Stimulated activated CD8-positive, alpha-beta memory T cell treated with anti-CD3 and anti-CD28 coated beads, Interleukin-12 subunit alpha, Interleukin-12 subunit beta, amount 100 ng/mL, for 24 hours (primary cell): ENCODE results near the gene SPEM3.

Experiments used
- DNase-seq: peaks from one replicate; pipeline ENCODE4 v3.0.0-alpha.2; 2020; ENCODE audit errors: extremely low read depth

Gene SPEM3

DNA sequence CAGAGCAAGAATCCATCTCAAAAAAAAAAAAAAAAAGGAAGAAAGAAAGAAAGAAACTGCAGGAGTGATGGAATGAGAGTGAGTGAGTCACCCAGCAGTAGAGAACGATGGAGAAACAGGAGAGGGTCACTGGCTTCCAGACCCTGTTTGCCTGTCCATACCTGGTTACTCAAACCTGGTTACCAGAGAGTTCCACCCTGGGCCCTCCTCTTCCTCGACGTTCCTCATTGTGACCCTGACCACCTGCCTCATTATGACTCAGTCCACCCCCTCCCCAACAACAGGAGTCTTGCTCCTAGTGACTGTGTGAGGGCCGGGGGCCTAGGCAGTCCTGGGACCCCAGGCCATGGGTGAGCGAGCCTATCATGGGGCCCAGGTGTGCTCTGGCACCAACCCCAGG lies at the start of gene SPEM3:
Gene SPEM3 (plus strand): TSS at position 301 of the 400 bp plus-strand sequence. CDS start 46 bp downstream, at position 347.
- DNase-seq, result no peak

DNA sequence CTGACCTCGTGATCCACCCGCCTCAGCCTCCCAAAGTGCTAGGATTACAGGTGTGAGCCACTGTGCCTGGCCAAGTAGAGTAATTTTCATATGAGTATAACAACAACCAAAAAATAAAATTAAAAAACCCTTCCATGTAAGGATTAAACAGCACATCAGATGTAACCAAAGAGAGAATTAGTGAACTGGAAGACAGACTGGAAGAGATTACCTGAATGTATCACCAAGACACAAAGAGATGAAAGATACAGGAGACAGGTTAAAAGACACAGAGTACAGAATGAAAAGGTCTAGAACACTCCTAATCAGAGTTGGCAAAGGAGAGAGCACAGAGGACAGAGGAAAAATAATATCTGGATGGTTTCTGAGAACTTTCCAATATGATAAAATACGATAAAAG lies 49.5 kb upstream of the SPEM3 start:
- DNase-seq, result no peak

DNA sequence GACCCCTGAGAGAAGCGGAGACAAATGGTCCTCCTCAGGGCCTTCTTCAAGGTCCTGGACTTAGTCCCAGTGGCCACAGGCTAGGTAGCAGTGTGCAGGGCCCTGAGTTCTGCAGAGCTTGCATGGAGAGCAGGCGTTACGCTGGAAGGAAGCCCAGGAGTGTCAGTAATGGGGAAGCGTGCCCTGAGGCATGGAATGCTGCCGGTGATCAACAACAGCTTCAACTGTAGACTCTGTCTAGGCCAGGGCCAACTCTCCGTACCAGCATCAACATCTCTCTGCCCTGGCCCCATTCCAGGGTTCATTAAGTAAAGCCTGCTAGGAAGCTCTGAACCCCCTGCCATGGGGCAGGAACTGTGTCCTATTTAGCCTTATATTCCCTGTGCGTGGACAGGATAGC lies 48.3 kb upstream of the SPEM3 start:
- no peak for DNase-seq

- DNase-seq, result no peak
These were observed 47.6 kb upstream of the SPEM3 start, which contains the start of gene TNK1 for GRCh38 chr17:7380855-7381683. TNK1 (plus strand) TSS chr17:7381089; CDS start chr17:7382927, 1,838 bp downstream.

- DNase-seq, result no peak
These were observed 45.8 kb upstream of the SPEM3 start for GRCh38 chr17:7382901-7383300.

DNA sequence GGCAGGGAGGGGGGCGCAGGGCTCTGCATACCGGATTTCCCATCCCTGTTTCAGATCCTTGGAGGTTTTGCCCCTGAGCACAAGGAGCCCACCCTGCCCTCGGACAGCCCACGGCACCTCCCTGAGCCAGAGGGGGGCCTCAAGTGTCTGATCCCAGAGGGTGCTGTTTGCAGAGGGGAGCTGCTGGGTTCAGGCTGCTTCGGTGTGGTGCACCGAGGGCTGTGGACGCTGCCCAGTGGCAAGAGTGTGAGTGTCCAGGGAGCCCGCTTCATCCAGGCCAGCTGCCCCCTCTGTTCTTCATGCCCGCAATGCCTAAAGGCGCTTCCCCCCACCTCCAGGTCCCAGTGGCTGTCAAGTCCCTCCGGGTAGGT lies 45.3 kb upstream of the SPEM3 start:
- no peak for DNase-seq

DNA sequence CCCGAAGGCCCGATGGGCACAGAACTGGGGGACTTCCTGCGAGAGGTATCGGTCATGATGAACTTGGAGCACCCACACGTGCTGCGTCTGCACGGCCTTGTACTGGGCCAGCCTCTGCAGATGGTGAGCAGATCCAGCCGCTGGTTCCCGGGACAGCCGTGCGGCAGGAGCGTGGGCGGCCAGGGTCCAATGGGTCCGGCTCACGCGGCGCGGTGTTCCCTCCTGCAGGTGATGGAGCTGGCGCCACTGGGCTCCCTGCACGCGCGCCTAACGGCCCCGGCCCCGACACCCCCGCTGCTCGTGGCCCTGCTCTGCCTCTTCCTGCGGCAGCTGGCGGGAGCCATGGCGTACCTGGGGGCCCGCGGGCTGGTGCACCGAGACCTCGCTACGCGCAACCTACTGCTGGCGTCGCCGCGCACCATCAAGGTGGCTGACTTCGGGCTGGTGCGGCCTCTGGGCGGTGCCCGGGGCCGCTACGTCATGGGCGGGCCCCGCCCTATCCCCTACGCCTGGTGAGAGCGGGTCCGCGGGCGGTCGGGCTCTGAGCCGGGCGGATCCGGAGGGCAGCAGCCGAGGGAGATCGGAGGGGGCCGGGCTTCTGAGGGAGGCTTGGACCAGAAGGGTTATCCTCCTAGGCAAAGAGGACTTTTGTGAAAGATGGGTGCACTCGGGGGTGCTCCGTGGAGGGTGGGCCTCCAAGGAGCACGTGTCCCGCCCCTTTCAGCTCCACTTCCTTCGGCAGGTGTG lies 44.7 kb upstream of the SPEM3 start:
- DNase-seq, result peak; percentile 42

GRCh38 chr17:7384489-7385081 lies 44.1 kb upstream of the SPEM3 start:
- no peak for DNase-seq

GRCh38 chr17:7388856-7389255 lies 39.8 kb upstream of the SPEM3 start:
- no peak for DNase-seq

- no peak for DNase-seq
These were observed 38.4 kb upstream of the SPEM3 start for GRCh38 chr17:7389924-7390910.

DNA sequence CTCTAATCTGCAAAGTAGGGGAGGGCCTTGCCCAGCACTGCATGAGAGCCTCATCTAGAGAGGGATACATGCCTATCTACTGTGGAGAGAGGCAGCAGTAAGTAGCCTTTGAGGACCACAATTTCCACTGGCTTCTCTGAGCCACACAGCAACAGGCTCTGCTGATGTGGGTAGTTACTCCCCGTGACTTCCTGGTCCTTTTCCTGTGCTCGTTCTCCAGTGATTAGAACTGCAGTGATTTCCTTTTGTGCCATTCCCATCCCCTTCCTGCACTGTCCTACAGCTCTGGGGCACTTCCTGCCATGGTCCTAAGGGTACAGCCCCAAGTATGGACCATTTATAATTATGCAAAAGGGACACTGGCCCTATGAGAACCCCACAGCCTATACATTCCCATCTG lies 37.4 kb upstream of the SPEM3 start:
- no peak for DNase-seq

GRCh38 chr17:7392696-7393612 lies 35.7 kb upstream of the SPEM3 start:
- no peak for DNase-seq

GRCh38 chr17:7393613-7394451 lies 34.8 kb upstream of the SPEM3 start:
- no peak for DNase-seq

DNA sequence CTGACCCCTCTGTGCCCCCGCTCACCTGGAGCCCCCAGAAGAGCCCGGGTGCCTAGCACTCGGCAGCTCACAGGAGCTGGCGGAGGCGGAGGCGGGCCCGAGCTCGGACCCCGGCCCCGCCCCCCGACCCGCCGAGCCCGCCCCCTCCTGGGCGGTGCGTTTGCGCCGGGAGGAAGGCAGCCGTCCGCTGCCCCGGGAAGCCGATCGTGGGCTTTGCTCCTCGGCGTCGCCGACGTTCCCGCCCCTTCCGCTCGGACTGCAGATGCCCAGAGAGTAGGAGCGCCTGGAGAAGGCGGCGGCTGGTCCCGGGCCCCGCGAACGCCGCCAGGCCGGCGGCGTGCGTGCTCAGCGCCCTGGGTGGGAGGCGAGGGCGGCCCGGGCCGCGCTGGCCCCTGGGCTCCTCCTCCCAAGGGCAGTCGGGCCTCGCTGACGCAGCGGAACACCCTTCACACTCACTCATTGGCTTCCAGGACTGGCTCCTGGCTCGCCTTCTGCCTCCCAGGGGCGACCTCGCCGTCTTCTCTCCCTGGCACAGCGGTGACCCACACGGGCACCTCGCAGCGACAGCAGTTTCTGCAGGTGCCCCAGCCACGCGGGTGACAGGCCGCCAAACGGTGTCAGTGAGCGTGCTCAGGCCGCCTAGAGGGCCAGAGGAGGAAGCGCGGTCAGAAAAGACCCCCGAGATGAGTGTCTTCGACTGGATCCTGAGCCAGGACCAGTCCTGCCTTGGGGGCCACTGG lies 34.0 kb upstream of the SPEM3 start, which contains the start of gene PLSCR3:
Gene PLSCR3 (minus strand): TSS at position 74 of the 740 bp plus-strand sequence. CDS start 415 bp downstream, outside the sequence.
- DNase-seq, result peak; percentile 61

GRCh38 chr17:7396147-7396546 lies 32.5 kb upstream of the SPEM3 start:
- DNase-seq, result no peak

DNA sequence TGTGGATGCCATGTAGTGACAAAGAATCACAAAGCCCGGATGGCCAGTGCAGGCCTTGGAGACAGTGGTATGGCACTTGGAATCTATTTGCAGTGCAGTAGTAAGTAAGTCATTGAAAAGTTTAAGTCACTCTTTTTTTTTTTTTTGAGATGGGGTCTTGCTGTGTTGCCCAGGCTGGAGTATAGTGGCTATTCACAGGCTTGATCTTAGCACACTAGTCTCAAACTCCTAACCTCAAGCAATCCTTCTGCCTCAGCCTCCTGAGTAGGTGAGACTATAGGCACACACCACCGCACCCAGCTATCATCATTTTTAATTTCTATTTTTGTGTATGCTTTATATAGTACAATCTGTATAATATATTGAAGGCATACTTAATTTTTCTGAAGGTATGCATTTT lies 30.0 kb upstream of the SPEM3 start:
- DNase-seq, result no peak

DNA sequence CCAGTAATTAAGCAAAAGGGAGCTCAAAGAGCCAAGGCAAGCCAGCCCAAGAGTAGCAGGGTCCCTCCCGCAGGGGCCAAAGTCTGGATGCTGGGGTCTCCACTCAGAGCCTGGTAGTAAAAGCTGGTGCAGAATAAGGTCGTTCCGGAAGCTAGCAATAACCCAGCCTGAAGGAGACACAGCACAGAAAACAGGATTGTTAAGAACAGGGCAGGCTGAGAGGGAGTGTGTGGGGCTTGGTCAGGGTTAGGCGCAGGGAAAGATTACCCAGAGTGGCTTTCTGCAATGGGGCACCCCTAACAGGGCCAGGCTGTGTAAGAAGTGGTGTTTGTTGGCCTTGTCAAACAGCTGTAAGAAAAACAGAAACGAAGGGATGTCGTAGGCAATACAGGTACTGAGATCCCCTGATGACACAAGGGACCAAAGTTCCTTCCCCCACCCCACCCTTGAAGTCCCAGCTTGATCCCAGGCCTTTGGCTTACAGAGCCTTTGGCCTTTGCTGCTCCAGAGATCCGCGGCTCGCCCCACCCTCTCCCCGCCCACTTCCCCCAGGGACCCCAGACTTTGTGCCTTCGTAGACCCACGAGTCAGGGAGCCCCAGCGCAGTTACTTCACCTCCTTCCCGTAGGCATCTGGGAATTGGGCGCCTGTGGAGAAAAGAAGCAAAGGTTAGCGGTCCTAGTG lies 25.5 kb upstream of the SPEM3 start:
- DNase-seq, result no peak

DNA sequence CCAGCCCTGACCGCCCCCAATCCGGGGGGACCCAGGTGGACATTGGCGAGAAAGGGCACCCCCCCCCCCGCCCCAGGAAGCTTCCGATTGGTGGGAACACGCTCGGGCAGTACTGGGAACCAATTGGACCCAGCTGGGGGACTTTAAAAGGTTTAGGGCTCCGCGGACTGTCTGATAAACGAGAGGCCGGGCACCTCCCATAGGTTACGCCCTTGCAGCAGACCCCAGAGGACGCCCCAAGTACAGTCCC lies 25.0 kb upstream of the SPEM3 start:
- no peak for DNase-seq
